Measurements from ENCODE around the gene NTM.

The NTM gene

GRCh38 chr11:131481303-131481702 is 110.9 kb downstream of the NTM start:
- DNase-seq (ENCODE audit: low spot score): no peak
- TF ChIP-seq, protein P1, sequence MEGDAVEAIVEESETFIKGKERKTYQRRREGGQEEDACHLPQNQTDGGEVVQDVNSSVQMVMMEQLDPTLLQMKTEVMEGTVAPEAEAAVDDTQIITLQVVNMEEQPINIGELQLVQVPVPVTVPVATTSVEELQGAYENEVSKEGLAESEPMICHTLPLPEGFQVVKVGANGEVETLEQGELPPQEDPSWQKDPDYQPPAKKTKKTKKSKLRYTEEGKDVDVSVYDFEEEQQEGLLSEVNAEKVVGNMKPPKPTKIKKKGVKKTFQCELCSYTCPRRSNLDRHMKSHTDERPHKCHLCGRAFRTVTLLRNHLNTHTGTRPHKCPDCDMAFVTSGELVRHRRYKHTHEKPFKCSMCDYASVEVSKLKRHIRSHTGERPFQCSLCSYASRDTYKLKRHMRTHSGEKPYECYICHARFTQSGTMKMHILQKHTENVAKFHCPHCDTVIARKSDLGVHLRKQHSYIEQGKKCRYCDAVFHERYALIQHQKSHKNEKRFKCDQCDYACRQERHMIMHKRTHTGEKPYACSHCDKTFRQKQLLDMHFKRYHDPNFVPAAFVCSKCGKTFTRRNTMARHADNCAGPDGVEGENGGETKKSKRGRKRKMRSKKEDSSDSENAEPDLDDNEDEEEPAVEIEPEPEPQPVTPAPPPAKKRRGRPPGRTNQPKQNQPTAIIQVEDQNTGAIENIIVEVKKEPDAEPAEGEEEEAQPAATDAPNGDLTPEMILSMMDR (IDR thresholded peaks at IDR 0.05; ENCODE audit: extremely low read depth, missing control alignments): no peak

GRCh38 chr11:131481971-131482370 is 111.6 kb downstream of the NTM start:
- no peak for DNase-seq (ENCODE audit: low spot score)
- TF ChIP-seq, protein P1 (IDR thresholded peaks at IDR 0.05; ENCODE audit: extremely low read depth, missing control alignments): no peak

GRCh38 chr11:131483453-131483852 is 113.0 kb downstream of the NTM start:
- no peak for DNase-seq (ENCODE audit: low spot score)
- TF ChIP-seq, protein P1 (IDR thresholded peaks at IDR 0.05; ENCODE audit: extremely low read depth, missing control alignments): no peak

GRCh38 chr11:131483877-131484276 is 113.5 kb downstream of the NTM start:
- TF ChIP-seq, protein P1 (IDR thresholded peaks at IDR 0.05; ENCODE audit: extremely low read depth, missing control alignments): no peak
- no peak for DNase-seq (ENCODE audit: low spot score)

GRCh38 chr11:131486100-131486499 is 115.7 kb downstream of the NTM start:
- TF ChIP-seq, protein P1 (IDR thresholded peaks at IDR 0.05; ENCODE audit: extremely low read depth, missing control alignments): no peak
- DNase-seq (ENCODE audit: low spot score): no peak

DNA sequence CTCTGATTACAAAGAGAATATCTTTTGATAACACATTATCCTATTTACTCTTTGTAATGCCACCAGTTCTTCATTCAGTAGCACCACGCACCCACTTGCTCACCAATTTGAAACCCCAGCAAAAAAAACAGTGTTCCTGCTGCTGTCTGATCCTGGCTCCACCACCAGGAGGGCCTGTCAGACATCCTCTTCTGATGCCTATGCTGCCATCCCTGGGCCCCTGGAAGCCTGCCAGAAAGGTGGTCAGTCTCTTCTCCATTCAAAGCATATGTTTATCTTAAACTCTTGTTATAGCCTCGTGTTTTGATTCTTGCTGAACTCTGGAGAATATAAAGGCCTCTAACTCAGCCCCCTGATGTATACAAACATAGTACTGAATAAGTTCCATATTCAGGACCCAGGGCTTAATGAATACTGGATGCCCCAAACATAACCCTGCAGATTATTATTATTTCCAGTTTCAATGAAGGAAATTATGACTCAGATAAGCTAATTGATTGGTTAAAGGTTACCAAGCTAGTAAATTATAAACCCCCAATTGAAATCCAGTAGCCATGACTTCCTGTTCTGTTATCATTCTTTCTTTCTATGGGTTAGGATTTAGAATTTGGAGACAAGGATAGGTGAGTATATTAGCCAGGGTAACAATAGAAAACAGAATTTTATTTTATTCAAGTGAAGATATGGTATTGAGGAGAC is 116.7 kb downstream of the NTM start:
- no peak for DNase-seq (ENCODE audit: low spot score)
- TF ChIP-seq, protein P1 (IDR thresholded peaks at IDR 0.05; ENCODE audit: extremely low read depth, missing control alignments): no peak

GRCh38 chr11:131488238-131488637 is 117.8 kb downstream of the NTM start:
- TF ChIP-seq, protein P1 (IDR thresholded peaks at IDR 0.05; ENCODE audit: extremely low read depth, missing control alignments): no peak
- no peak for DNase-seq (ENCODE audit: low spot score)
